HG02798 (cell line): ENCODE results near the gene PEX5.

ENCODE experiments used
- ATAC-seq: cut with Tn5 transposase; IDR thresholded peaks from one replicate; pipeline ENCODE4 v1.9.1; 2021; ENCODE audit warnings: mild to moderate bottlenecking; ENCODE audit not compliant: unreplicated experiment, poor library complexity

The PEX5 gene

GRCh38 chr12:7189398-7190267 lies at the start of gene PEX5:
Gene PEX5, plus strand, starts transcription at chr12:7189686. Its CDS starts 692 bp downstream, at chr12:7190378.
- ATAC-seq, result peak; percentile 97

- ATAC-seq, result no peak
Observed at GRCh38 chr12:7141351-7142005, 48.0 kb upstream of the PEX5 start.

GRCh38 chr12:7142056-7142644 lies 47.3 kb upstream of the PEX5 start:
- peak; percentile 53 for ATAC-seq

GRCh38 chr12:7142809-7143465 lies 46.5 kb upstream of the PEX5 start:
- ATAC-seq, result no peak

- no peak for ATAC-seq
Observed at GRCh38 chr12:7143564-7143963, 45.9 kb upstream of the PEX5 start.

GRCh38 chr12:7144414-7145120 lies 44.9 kb upstream of the PEX5 start:
- no peak for ATAC-seq

GRCh38 chr12:7145671-7146070 lies 43.8 kb upstream of the PEX5 start:
- ATAC-seq, result no peak

GRCh38 chr12:7146228-7146627 lies 43.3 kb upstream of the PEX5 start:
- no peak for ATAC-seq

GRCh38 chr12:7146906-7147305 lies 42.6 kb upstream of the PEX5 start:
- ATAC-seq, result no peak

- no peak for ATAC-seq
Observed at GRCh38 chr12:7150356-7150755, 39.1 kb upstream of the PEX5 start.

- ATAC-seq, result no peak
Observed at GRCh38 chr12:7150841-7151240, 38.6 kb upstream of the PEX5 start.

- no peak for ATAC-seq
Observed at GRCh38 chr12:7151532-7151931, 38.0 kb upstream of the PEX5 start.

GRCh38 chr12:7152818-7153217 lies 36.7 kb upstream of the PEX5 start:
- no peak for ATAC-seq

- ATAC-seq, result no peak
Observed at GRCh38 chr12:7154042-7154441, 35.4 kb upstream of the PEX5 start.

GRCh38 chr12:7154901-7155470 lies 34.5 kb upstream of the PEX5 start:
- no peak for ATAC-seq

- no peak for ATAC-seq
Observed at GRCh38 chr12:7155471-7156034, 33.9 kb upstream of the PEX5 start.

GRCh38 chr12:7156259-7157197 lies 33.0 kb upstream of the PEX5 start:
- no peak for ATAC-seq

GRCh38 chr12:7157391-7157790 lies 32.1 kb upstream of the PEX5 start:
- ATAC-seq, result no peak
